Prostate gland (tissue), 2 donors: ENCODE data around the gene ASCL4. TPM values are rescaled to one million over a fixed set of nuclear protein-coding genes. Genes with fewer than 3 reads are reported as not detected.

ENCODE experiments used
- DNase-seq: peaks from one replicate; pipeline ENCODE4 v3.0.0-alpha.2; 2019; ENCODE audit warnings: low spot score
- H3K27ac ChIP-seq, 2 donors: fragments of 200-600 bp; sonication (generic); 2 replicates each; pipeline ENCODE4 v1.5.1; 2017 to 2019
- H3K27me3 ChIP-seq: fragments of 200-600 bp; sonication (generic); replicated peaks from 2 replicates; pipeline ENCODE4 v1.5.1; 2019; ENCODE audit not compliant: insufficient read depth
- H3K36me3 ChIP-seq, 2 donors: fragments of 200-600 bp; sonication (generic); 1 replicate in 1 of 2; 2 replicates in 1 of 2; pipeline versions ENCODE4 v1.5.1 to v1.8.1; 2017 to 2019
- H3K4me1 ChIP-seq: fragments of 200-600 bp; sonication (generic); replicated peaks from 2 replicates; pipeline ENCODE4 v1.5.1; 2019
- H3K4me3 ChIP-seq, 2 donors: fragments of 200-600 bp; sonication (generic); 2 replicates each; pipeline ENCODE4 v1.5.1; 2017 to 2019
- H3K9me3 ChIP-seq: fragments of 200-600 bp; sonication (generic); 2 replicates; pipeline ENCODE4 v1.5.1; 2017
- POLR2A ChIP-seq: fragments of 450-650 bp; IDR thresholded peaks from one replicate; pipeline ENCODE4 v1.6.1; 2016; ENCODE audit warnings: antibody characterized with exemption, mild to moderate bottlenecking
- POLR2AphosphoS5 ChIP-seq: sonication (generic); formaldehyde crosslinking; IDR thresholded peaks from one replicate; pipeline ENCODE4 v1.6.1; 2017; ENCODE audit warnings: antibody characterized with exemption
- WGBS: methylation state at CpG from one replicate; pipeline ENCODE4 v1.1.5; 2018; 5-methylcytosine and 5-hydroxymethylcytosine counted together
- intact Hi-C: fragments of 100-400 bp; cut with DNase I; formaldehyde crosslinking; loops from one replicate; pipeline ENCODE4 v1.14.2; 2022
- total RNA-seq, 2 donors: library from RNA; depleted of rRNA; stranded (reverse); fragments of >200 nt; gene quantifications; one replicate each; pipeline ENCODE4 v1.1.0, GENCODE V29; 2016
- TF ChIP-seq, protein P1 (sequence below), 4 experiments: fragments of 200-600 bp in 2 of 4; fragments of 450-650 bp in 2 of 4; sonication (generic) in 2 of 4; IDR thresholded peaks; 1 replicate in 3 of 4; 2 replicates in 1 of 4; pipeline ENCODE4 v1.5.1; 2016 to 2019; ENCODE audit warnings: antibody characterized with exemption in 4 of 4, mild to moderate bottlenecking in 2 of 4, moderate library complexity in 2 of 4

Gene ASCL4
- total RNA-seq, 2 donors from 2014 or later = not detected

DNA sequence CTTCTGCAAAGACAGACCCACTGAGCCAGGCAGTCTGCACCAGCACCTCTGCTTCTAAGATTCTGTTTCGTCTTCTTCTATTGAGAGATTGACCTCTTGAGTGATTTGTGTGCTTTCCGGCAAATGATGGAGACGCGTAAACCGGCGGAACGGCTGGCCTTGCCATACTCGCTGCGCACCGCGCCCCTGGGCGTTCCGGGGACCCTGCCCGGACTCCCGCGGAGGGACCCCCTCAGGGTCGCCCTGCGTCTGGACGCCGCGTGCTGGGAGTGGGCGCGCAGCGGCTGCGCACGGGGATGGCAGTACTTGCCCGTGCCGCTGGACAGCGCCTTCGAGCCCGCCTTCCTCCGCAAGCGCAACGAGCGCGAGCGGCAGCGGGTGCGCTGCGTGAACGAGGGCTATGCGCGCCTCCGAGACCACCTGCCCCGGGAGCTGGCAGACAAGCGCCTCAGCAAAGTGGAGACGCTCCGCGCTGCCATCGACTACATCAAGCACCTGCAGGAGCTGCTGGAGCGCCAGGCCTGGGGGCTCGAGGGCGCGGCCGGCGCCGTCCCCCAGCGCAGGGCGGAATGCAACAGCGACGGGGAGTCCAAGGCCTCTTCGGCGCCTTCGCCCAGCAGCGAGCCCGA is 703 bp downstream of the ASCL4 start:
- H3K9me3 ChIP-seq = no peaks in the 10 kb centered on the region
- H3K4me1 ChIP-seq = no peaks in the 10 kb centered on the region
- H3K4me3 ChIP-seq = peak overlapping the region in 1 of 2 donors; percentile 2
- H3K36me3 ChIP-seq = no peaks in the 10 kb centered on the region
- intact Hi-C loops = no loop called here
- 3% methylated on average over 65 of the region's 66 CpGs for WGBS
- peak overlapping the region in 1 of 2 donors; percentile 6 for H3K27ac ChIP-seq
- TF ChIP-seq, protein P1, sequence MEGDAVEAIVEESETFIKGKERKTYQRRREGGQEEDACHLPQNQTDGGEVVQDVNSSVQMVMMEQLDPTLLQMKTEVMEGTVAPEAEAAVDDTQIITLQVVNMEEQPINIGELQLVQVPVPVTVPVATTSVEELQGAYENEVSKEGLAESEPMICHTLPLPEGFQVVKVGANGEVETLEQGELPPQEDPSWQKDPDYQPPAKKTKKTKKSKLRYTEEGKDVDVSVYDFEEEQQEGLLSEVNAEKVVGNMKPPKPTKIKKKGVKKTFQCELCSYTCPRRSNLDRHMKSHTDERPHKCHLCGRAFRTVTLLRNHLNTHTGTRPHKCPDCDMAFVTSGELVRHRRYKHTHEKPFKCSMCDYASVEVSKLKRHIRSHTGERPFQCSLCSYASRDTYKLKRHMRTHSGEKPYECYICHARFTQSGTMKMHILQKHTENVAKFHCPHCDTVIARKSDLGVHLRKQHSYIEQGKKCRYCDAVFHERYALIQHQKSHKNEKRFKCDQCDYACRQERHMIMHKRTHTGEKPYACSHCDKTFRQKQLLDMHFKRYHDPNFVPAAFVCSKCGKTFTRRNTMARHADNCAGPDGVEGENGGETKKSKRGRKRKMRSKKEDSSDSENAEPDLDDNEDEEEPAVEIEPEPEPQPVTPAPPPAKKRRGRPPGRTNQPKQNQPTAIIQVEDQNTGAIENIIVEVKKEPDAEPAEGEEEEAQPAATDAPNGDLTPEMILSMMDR (IDR thresholded peaks at IDR 0.05) = no peak
- no peak for TF ChIP-seq POLR2AphosphoS5
- no peak for TF ChIP-seq POLR2A
- DNase-seq = no peak
- H3K27me3 ChIP-seq = no peaks in the 10 kb centered on the region

DNA sequence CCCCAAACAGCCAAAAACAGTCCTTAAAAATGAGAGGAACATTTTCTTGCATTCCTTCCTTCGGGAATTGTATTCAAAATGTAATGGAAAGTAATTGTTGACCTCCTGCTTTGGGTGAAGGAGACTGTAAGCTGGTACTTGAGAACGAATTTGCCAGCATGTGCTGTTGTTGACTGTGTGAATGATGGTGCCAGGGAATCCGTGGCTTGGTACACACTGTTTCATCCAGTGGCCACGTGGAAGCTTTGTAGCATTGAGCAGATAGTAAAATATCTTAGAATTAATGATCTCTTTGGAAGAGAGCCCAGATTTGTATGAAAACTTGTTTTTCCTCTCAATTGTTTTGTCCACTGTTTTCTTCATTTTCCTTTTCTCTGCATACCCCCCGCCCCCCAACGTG is 1.7 kb downstream of the ASCL4 start:
- TF ChIP-seq, protein P1 (IDR thresholded peaks at IDR 0.05) = no peak
- TF ChIP-seq POLR2AphosphoS5 = peak; percentile 65
- intact Hi-C loops = no loop called here
- Histone ChIP-seq H3K4me1 (no peaks in the 10 kb centered on the region), H3K36me3 (no peaks in the 10 kb centered on the region), H3K4me3 (no peak overlapping the region), H3K9me3 (no peaks in the 10 kb centered on the region), H3K27me3 (no peaks in the 10 kb centered on the region), H3K27ac (no peak overlapping the region)
- WGBS = 19% methylated on average over 6 of the region's 6 CpGs
- peak; percentile 46 for DNase-seq

DNA sequence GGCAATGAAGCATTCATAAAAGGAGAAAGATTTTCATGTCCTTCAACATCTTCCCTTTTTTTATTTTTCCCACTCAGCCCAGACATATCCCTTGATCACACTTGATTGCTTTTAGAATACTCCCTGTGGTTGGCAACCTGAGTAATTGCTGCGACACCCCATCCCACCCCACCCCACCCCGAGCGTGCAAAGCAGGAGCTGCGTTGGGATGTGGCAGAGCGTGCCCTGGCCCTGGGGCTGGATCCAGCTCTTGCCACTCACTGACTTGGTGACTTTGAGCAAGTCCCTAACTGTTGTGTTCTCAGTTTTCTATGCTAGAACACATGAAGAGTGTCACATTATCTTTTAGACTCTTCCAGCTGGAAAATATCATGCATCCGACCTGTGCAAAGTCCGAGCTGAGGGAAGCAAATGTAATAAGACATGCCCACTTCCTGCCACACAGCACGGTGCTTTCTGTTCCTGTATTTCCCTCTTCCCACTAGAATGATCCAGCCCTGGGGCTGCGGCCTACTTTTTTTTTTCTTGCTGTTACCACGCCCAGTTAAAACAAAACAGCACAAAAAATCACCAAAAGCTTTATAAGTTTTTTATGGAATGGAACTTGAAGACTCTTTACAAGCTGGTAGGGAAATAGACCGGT is 4.0 kb downstream of the ASCL4 start:
- Histone ChIP-seq H3K9me3 (no peaks in the 10 kb centered on the region), H3K4me3 (no peak overlapping the region), H3K27ac (no peak overlapping the region), H3K36me3 (no peaks in the 10 kb centered on the region), H3K4me1 (no peaks in the 10 kb centered on the region), H3K27me3 (no peaks in the 10 kb centered on the region)
- TF ChIP-seq POLR2A = no peak
- no peak for TF ChIP-seq POLR2AphosphoS5
- TF ChIP-seq, protein P1 (IDR thresholded peaks at IDR 0.05) = no peak
- 55% methylated on average over 11 of the region's 11 CpGs for WGBS
- intact Hi-C loops = no loop called here
- no peak for DNase-seq

DNA sequence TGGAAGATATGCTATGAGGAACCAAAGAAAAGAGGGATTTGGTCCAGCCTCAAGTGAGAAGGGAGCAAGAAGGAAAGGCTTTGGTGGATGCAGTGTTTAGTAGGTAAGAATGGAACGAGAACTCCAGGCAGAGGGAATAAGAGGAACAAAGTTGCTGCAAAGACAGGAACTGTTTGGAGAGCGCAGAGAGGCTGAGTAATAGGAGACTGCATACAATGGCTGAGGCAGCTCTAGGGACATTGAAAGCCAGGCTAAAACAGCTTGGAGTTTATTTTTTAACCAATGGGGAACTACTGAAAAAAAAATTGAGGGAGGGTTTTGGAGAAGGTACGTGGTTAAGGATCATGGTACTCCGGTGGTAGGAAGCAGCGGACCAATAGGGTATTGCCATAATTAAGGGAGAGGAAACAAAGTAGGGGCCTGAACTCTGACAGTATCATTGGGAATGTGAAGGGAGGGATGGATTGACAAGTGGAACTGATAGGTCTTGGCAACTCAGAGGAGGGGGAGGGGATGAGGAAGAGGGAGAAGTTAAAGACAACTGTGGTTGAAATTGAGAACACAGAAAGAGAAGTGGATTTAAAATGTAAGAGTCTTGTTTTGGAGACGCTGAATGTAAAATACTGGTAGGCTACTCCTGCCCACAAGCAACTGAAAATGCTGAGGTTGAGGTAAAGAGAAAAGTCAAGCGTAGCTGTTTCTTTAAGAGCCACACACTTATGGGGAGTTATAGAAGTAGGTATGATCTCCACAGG is 4.8 kb downstream of the ASCL4 start:
- no peaks in the 10 kb centered on the region for H3K4me1 ChIP-seq
- intact Hi-C loops = no loop called here
- H3K27ac ChIP-seq = no peak overlapping the region
- DNase-seq = no peak
- TF ChIP-seq POLR2AphosphoS5 (no peak), POLR2A (no peak)
- TF ChIP-seq, protein P1 (IDR thresholded peaks at IDR 0.05) = no peak
- H3K4me3 ChIP-seq = no peak overlapping the region
- no peaks in the 10 kb centered on the region for H3K9me3 ChIP-seq
- no peaks in the 10 kb centered on the region for H3K27me3 ChIP-seq
- 75% methylated on average over 7 of the region's 7 CpGs for WGBS
- H3K36me3 ChIP-seq = no peaks in the 10 kb centered on the region
